HepG2 (cell line): ENCODE results near the gene ZBTB46. TPM values are rescaled to one million over a fixed set of nuclear protein-coding genes. Genes with fewer than 3 reads are reported as not detected.

Experiments
- BCL3 ChIP-seq: sonication (generic); formaldehyde crosslinking; IDR thresholded peaks from 2 replicates; pipeline ENCODE4 v1.5.1; 2020; ENCODE audit warnings: mild to moderate bottlenecking, missing genetic modification reagents, moderate library complexity
- BRF2 ChIP-seq: sonication (generic); formaldehyde crosslinking; IDR thresholded peaks from 2 replicates; pipeline ENCODE4 v1.8.1; 2022; ENCODE audit warnings: mild to moderate bottlenecking, missing genetic modification reagents
- CREB3 ChIP-seq: sonication (generic); formaldehyde crosslinking; IDR thresholded peaks from 2 replicates; pipeline ENCODE4 v1.5.0; 2020; ENCODE audit warnings: missing genetic modification reagents
- HCFC1 ChIP-seq: fragments of 150-350 bp; IDR thresholded peaks from 2 replicates; pipeline ENCODE4 v1.6.1; 2014; ENCODE audit warnings: low read depth, low read length
- HOXD1 ChIP-seq: sonication (generic); formaldehyde crosslinking; IDR thresholded peaks from 2 replicates; pipeline ENCODE4 v1.5.0; 2020; ENCODE audit warnings: missing genetic modification reagents
- JARID2 ChIP-seq: sonication (generic); formaldehyde crosslinking; IDR thresholded peaks from 2 replicates; pipeline ENCODE4 v1.8.1; 2023; ENCODE audit warnings: missing genetic modification reagents, inconsistent platforms; ENCODE audit not compliant: insufficient replicate concordance
- MYNN ChIP-seq: sonication (generic); formaldehyde crosslinking; IDR thresholded peaks from 2 replicates; pipeline ENCODE4 v1.4.0; 2020; ENCODE audit warnings: mild to moderate bottlenecking, low read depth, missing genetic modification reagents
- PAXIP1 ChIP-seq: sonication (generic); formaldehyde crosslinking; conservative IDR thresholded peaks from 2 replicates; pipeline ENCODE4 v1.4.0; 2020; ENCODE audit warnings: mild to moderate bottlenecking, missing genetic modification reagents, moderate library complexity
- ZFP90 ChIP-seq: sonication (generic); formaldehyde crosslinking; IDR thresholded peaks from 2 replicates; pipeline ENCODE4 v1.8.0; 2022; ENCODE audit warnings: missing genetic modification reagents, mild to moderate bottlenecking, inconsistent platforms, borderline replicate concordance
- ZNF546 ChIP-seq: sonication (generic); formaldehyde crosslinking; conservative IDR thresholded peaks from 2 replicates; pipeline ENCODE4 v1.8.1; 2023; ENCODE audit warnings: mild to moderate bottlenecking, missing genetic modification reagents
- ZNF619 ChIP-seq: sonication (generic); formaldehyde crosslinking; IDR thresholded peaks from 2 replicates; pipeline ENCODE4 v1.4.0; 2020; ENCODE audit warnings: mild to moderate bottlenecking, missing genetic modification reagents
- ZNF772 ChIP-seq: sonication (generic); formaldehyde crosslinking; IDR thresholded peaks from 2 replicates; pipeline ENCODE4 v1.5.0; 2020; ENCODE audit warnings: mild to moderate bottlenecking, missing genetic modification reagents
- ZNF780A ChIP-seq: sonication (generic); formaldehyde crosslinking; IDR thresholded peaks from 2 replicates; pipeline ENCODE4 v1.8.0; 2022; ENCODE audit warnings: mild to moderate bottlenecking, missing genetic modification reagents, moderate library complexity
- ZXDC ChIP-seq: sonication (generic); formaldehyde crosslinking; IDR thresholded peaks from 2 replicates; pipeline ENCODE4 v1.5.0; 2020; ENCODE audit warnings: mild to moderate bottlenecking, missing genetic modification reagents
- polyA plus RNA-seq, 8 experiments: library from polyadenylated mRNA; depleted of rRNA in 3 of 8; stranded (reverse) in 7 of 8; unstranded in 1 of 8; fragments of >200 nt; fragmentation: Illumina TruSeq in 4 of 8; extraction: Trizol in 4 of 8; gene quantifications; 2 replicates each; pipeline versions ENCODE4 v1.2.1 to v1.2.3, GENCODE V29; 2011 to 2016; ENCODE audit warnings: low read depth in 4 of 8, missing spikeins in 1 of 8, mixed read lengths in 1 of 8; ENCODE audit not compliant: insufficient read depth in 1 of 8
- total RNA-seq, 5 experiments: library from RNA; depleted of rRNA; stranded (reverse); fragments of >200 nt; fragmentation: Illumina TruSeq; extraction: Trizol; gene quantifications; 2 replicates each; pipeline ENCODE4 v1.2.3, GENCODE V29; 2016; ENCODE audit warnings: low read depth in 1 of 5
- TF ChIP-seq, protein P1 (sequence below), 2 experiments: sonication (generic) in 1 of 2; formaldehyde crosslinking in 1 of 2; IDR thresholded peaks; 2 replicates each; pipeline versions ENCODE4 v1.5.1 to v1.6.1; 2011 to 2020; ENCODE audit warnings: borderline replicate concordance in 1 of 2, low read depth in 1 of 2, low read length in 1 of 2, mild to moderate bottlenecking in 1 of 2, missing genetic modification reagents in 1 of 2, moderate library complexity in 1 of 2

ZBTB46 gene
- total and polyA plus RNA-seq, 2 of the 13 experiments (the other 11 are each of a cell fraction or from before 2014, with no cell fraction given), result 1.6 to 13.5 TPM

- TF ChIP-seq CREB3 (no peak; the same call in 1 of the 2 replicates), BRF2 (CRISPR knock-in tag) (peak; percentile 85; the same call in 1 of the 2 replicates), ZNF546 (CRISPR knock-in tag) (peak; percentile 73; the same call in 1 of the 2 replicates), ZXDC (CRISPR knock-in tag) (no peak), ZNF772 (peak; percentile 94; the same call in 1 of the 2 replicates), ZNF619 (CRISPR knock-in tag) (peak; percentile 79; the same call in 1 of the 2 replicates), PAXIP1 (CRISPR knock-in tag) (peak; percentile 75), HCFC1 (no peak), BCL3 (CRISPR knock-in tag) (peak; percentile 79; the same call in 1 of the 2 replicates), ZNF780A (peak; percentile 95), ZFP90 (CRISPR knock-in tag) (peak; percentile 84), MYNN (CRISPR knock-in tag) (no peak; the same call in 1 of the 2 replicates), HOXD1 (CRISPR knock-in tag) (peak; percentile 76; the same call in 1 of the 2 replicates), JARID2 (CRISPR knock-in tag) (peak; percentile 75)
- TF ChIP-seq, protein P1, sequence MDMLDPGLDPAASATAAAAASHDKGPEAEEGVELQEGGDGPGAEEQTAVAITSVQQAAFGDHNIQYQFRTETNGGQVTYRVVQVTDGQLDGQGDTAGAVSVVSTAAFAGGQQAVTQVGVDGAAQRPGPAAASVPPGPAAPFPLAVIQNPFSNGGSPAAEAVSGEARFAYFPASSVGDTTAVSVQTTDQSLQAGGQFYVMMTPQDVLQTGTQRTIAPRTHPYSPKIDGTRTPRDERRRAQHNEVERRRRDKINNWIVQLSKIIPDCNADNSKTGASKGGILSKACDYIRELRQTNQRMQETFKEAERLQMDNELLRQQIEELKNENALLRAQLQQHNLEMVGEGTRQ (IDR thresholded peaks at IDR 0.05; ENCODE audit: low read depth, low read length), result no peak
- TF ChIP-seq, protein P1 (CRISPR knock-in tag; IDR thresholded peaks at IDR 0.05; ENCODE audit: borderline replicate concordance), result 0 out of 2 replicates have a peak, but pooled peaks have one; percentile 37
Observed at GRCh38 chr20:63737945-63738686, 92.9 kb downstream of the ZBTB46 start (continued).
